Measurements from ENCODE around the gene ARG2.

DNA sequence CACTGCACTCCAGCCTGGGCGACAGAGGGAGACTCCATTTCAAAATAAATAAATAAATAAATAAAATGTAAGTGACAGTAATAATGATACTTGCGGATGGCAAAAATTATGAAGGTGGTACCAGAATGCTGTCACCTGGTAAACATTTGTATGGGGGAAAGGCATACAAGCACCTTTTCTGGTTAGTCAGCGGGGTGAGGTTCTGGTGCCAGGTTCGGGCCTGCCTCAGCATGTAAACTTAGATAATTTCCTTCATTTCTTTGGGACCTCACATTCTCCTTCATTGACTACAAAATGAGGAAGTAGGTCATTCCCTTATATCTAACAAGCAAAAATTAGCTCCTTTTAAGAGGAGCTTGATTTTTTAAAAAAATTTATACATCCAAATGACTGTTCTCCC is 43.9 kb downstream of the ARG2 start:
- TF ChIP-seq, protein P1, sequence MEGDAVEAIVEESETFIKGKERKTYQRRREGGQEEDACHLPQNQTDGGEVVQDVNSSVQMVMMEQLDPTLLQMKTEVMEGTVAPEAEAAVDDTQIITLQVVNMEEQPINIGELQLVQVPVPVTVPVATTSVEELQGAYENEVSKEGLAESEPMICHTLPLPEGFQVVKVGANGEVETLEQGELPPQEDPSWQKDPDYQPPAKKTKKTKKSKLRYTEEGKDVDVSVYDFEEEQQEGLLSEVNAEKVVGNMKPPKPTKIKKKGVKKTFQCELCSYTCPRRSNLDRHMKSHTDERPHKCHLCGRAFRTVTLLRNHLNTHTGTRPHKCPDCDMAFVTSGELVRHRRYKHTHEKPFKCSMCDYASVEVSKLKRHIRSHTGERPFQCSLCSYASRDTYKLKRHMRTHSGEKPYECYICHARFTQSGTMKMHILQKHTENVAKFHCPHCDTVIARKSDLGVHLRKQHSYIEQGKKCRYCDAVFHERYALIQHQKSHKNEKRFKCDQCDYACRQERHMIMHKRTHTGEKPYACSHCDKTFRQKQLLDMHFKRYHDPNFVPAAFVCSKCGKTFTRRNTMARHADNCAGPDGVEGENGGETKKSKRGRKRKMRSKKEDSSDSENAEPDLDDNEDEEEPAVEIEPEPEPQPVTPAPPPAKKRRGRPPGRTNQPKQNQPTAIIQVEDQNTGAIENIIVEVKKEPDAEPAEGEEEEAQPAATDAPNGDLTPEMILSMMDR (IDR thresholded peaks at IDR 0.05), result no peak
- no peak for TF ChIP-seq POLR2A (IDR thresholded peaks at IDR 0.05)

All from uterus (tissue), 2 donors.